NCI-H1436 (cell line): Measurements from ENCODE around the gene SLC6A11.

Source experiments
- DNase-seq: peaks from one replicate; lab custom pipeline; 2025; lab: John Stamatoyannopoulos, UW

Gene SLC6A11

DNA sequence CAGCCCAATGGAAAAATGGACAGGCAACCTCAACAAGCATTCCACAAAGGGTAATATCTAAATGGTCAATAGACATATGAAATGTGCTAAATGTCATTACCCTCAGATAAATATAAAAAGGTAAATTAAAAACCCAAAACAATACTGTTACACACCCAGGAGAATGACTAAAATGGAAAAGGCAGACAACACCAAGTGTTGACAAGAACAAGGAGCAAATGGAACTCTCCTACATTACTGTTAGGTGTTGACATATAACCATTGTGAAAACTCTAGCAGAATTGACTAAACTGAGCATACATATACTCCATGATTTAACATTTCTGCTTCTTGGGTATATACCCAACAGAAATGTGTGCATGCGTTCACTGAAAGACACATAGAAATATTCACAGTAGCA, 25.3 kb upstream of the SLC6A11 start:
- no peak for DNase-seq

- no peak for DNase-seq
Observed at GRCh38 chr3:10792208-10792607, 23.8 kb upstream of the SLC6A11 start.

DNA sequence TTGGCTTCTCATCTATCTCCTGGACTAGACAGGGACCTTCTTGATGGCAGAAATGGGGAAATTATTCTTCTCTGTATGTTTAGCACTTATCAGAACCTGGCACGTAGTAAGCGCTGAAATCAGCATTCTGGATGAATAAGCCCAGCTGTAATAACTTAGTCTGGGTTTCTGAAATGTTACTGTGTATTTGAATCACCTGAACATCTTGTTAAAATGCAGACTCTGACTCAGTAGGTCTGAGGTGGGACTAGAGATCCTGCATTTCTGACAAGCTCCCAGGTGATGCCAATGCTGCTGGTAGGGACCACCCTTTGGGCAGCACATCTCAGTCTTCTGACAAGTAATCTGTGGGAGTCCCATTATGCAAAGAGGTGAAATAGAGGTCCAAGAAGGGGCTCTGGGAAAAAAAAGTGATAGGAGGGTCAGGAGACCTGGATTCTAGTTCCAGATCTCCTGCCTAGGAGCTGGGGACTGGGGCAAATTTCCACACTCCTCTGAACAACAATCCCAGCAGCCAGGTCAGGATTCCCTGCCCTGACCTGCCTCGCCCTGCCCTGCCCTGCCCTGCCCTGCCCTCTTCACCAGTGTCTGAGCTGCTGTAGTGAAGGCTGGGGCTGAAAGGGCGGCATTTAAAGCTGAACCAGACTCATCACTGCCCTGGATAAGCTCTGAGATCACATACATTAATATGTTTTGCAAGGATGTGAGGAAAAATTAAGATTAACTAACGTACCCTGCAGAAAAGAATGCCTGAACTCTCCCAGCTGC, 17.2 kb upstream of the SLC6A11 start:
- DNase-seq: no peak

DNA sequence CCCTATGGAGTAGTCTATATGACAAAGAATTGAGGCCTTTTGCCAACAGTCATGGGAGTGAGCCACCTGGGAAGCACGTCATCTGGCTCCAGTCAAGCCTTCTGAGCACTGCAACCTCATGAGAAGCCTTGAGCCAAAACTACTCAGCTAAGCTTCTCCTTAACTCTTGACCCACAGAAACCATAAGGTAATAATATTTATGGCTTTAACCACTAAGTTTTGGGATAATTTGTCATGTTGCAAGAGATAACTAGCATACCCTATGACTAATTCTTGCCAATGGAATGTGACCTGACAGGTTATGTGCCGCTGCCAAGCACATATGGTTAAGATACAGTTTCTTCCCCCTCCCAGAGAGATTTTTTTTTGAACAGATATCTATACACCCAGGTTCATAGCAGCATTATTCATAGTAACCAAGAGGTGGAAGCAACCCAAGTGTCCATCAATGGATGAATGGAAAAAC, 11.8 kb upstream of the SLC6A11 start:
- no peak for DNase-seq

GRCh38 chr3:10806006-10806405, 10.0 kb upstream of the SLC6A11 start:
- no peak for DNase-seq

DNA sequence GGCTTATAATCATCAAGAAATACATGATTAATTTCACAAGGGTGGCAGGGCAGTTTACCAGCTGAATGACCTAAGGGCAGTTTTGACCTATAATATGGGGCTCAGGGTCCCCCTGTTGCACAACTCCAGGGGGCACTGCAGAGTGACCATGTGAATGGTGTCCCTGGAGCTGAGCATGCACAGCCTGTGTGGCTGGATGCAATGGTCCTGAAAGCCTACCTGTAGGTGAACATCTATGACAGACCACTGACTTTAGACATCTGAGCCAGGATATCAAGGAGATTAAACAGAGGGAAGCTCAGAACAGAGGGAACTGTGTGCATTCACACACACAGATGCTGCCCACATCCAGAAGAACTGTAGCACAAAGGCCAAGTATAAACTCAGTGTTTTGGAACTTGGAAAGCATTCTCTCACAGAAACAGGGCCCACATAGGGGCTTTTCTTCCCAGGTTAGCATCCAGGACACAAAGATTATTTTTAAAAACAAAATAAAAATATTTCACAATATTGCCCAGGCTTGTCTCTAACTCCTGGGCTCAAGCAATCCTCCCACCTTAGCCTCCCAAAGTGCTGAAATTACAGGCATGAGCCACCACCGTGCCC, 7.8 kb upstream of the SLC6A11 start:
- no peak for DNase-seq

DNA sequence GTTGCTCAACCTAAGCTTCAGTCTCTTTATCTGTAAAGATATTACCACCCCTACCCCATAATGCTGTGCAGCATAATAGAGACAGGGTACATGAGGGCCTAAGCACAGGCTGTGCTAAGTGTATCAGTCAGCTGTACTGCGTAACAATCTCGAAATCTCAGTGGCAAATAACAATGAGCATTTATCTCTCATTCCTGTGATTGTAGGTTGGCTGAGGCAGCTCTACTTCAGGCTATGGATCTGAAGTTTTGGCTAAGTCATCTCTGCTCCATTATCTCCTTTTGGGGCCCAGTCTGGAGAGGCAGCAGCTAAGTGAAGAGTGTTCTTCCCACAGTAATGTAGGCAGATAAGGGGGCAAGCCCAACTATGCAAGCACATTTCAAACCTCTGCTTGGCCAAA, 7.1 kb upstream of the SLC6A11 start:
- DNase-seq: no peak

DNA sequence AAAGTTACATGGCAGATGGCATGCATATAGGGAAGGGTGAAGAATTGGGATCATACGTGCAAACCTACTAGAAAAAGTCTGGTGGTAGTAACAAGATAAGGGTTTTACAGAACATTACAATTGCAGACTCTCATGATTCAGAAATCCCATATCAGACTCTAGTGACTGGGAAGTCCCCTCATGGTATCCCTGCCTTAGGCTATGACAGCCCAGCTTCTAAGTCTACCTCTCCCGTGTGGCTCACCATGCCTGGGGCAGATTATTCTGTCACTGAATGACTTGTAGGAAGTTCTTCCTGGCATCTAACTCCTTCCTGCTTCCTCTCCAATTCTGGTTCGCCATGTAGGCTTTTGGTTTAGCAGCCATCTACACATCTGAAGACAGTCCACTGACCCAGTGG, 5.7 kb upstream of the SLC6A11 start:
- DNase-seq: no peak

DNA sequence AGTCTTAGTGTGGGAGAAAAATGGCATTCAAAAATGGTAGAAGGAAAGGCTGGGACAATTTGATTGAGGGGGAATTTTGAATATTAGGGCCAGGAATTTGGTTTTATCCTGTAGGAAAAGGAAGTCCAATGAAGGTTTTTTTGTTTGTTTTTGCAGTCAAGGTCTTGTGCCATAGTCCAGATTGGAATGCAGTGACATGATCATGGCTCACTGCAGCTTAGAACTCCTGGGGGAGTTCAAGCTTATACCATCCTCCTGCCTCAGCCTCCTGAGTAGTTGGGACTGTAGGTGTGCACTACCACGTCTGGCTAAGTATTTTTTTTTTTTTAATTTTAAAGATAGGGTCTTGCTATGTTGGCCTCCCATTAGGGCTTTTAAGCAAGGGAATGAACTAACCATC, 2.6 kb upstream of the SLC6A11 start:
- no peak for DNase-seq

DNA sequence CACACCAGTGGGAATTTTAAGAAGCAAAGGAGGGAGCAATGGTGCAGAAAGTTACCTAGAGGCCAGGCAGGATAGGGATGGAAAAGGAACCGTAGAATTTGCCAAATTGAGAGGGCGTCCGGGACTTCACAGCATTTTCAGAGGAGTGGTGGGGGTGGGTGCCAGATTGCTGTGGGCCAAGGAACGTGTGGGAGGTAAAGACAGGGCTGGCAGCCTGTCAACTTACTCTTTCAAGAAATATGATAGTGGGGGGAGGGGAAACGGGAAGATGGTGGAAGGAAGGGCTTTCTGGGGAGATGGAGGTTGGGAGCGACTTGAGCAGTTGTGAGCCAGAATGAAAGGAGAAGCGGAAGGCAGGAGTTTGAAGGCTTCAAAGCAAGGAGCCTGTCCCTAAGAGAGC, 1.4 kb upstream of the SLC6A11 start:
- DNase-seq: no peak

GRCh38 chr3:10815487-10815886, 541 bp upstream of the SLC6A11 start:
- DNase-seq: no peak

DNA sequence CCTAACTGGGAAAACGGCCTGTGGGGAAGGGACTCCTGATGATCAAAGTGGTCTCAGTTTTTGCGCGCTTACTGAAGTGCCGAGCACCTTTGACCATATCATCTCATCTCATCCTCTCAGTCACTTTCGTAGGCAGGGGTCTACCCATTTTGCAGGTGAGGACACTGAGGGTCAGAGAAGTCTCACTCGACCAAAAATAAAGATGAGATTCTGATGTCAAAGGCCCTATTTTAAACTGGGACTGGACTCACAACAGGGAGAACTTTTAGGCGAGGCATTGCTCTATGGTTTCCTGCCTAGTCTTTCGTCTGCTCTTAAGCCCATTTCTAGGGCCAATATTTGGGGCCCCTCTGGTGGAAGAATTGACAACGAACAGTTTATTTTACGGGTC, 830 bp downstream of the SLC6A11 start:
- no peak for DNase-seq

- no peak for DNase-seq
Observed at GRCh38 chr3:10817506-10817905, 1.5 kb downstream of the SLC6A11 start.

- no peak for DNase-seq
Observed at GRCh38 chr3:10822055-10822454, 6.0 kb downstream of the SLC6A11 start.

- no peak for DNase-seq
Observed at GRCh38 chr3:10822708-10823515, 6.9 kb downstream of the SLC6A11 start.

- no peak for DNase-seq
Observed at GRCh38 chr3:10823516-10823818, 7.4 kb downstream of the SLC6A11 start.

GRCh38 chr3:10824468-10824867, 8.4 kb downstream of the SLC6A11 start:
- DNase-seq: no peak

DNA sequence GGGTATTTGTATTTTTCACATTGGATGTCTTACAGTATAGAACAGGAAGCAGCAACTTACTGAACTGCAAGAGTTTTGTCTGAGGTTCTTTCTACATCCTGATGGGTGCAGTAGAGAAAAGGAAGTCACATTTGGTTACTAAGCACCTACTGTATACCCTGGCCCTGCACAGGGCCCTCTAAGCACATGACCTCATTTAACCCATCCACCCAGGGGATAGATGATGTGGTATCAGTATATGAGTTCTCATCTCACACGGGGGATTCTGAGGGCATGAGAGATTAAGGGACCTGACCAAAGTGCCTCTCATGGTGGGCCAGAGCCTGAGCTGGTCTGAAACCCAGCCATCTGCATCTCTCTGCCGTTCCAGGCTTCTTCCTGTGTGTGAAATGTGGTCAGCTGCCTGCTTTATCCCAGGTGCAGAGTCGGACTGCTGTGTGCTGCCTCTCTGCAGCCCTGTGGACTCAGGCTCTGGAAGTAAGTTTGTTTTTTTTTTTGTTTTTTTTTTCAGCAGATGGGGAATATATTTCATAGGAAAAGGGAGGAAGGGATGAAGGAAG, 17.9 kb downstream of the SLC6A11 start:
- no peak for DNase-seq

- no peak for DNase-seq
Observed at GRCh38 chr3:10834951-10835350, 18.9 kb downstream of the SLC6A11 start.

DNA sequence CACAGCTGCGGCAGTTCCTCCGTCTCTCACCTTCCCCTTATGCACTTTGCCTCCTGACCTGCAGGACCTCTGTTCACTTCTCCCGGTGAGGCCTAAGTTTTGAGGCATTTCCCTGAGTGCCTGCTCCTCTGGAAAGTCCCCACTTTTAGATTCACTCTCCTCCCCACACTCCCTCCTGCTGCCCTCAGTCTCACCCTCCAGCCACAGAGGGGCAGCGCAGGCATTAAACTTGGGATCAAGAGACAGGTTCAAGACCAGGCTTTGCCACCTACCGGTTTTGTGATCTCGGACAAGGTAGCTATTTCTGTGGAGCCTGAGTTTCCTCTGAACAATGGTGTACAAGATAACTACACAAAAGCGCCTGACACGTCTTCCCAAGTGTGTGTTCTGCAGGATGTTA, 19.4 kb downstream of the SLC6A11 start:
- no peak for DNase-seq

DNA sequence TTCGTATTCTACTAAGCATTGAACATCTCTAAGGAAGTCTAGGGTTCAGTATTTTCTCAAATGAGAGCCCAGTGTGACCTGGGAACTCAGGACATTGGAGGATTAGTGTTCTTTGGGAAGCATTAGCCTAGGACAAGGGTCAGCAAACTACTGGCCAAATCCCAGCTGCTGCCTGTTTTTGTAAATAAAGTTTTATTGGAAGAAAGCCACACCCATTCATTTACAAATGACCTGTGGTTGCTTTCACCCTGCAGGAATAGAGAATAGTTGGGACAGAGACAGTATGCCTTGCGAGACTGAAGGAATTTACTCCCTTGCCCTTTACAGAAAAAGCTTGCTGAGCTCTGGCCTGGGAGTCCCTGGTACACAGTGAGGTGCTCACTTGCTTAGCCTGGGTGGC, 20.6 kb downstream of the SLC6A11 start:
- DNase-seq: no peak

DNA sequence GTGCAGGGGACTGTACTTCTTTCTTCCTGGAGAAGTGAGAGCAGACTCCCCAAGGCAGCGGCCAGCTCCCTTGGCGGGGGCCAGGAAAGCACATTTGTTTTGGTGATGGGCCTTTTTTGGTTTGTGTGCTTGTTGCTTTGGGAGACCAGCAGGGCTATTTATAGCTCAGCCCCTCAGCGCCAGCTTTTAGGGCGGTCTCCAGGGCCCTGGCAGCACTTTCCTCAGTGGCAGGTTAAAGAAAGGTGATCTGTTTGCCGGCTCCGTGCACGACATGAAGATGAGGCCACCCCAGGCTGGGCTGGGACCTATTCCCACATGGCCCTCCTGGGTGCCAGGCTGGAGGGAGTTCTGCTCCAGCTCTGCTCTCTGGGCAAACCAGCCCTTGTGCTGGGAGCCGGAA, 21.8 kb downstream of the SLC6A11 start:
- no peak for DNase-seq

- no peak for DNase-seq
Observed at GRCh38 chr3:10839167-10839566, 23.1 kb downstream of the SLC6A11 start.
